Endothelial cell of umbilical vein (primary cell): ENCODE measurements around the gene SPAG9. TPM values are rescaled to one million over a fixed set of nuclear protein-coding genes. Genes with fewer than 3 reads are reported as not detected.

Experiments
- BruUV-seq: library from RNA; stranded (reverse); fragments of 400-500 nt; replicated peaks from 2 replicates; lab custom pipeline; 2021; lab: Mats Ljungman, UMichigan
- CTCF ChIA-PET: fragments of 300-600, 350-600 bp; sonication (Branson Sonifier 250); formaldehyde crosslinking; loops from one replicate; lab custom pipeline; 2021; ENCODE audit warnings: antibody characterized with exemption, inconsistent platforms; lab: Charles Lee
- POLR2A ChIA-PET: fragments of 300-600, 350-600 bp; sonication (Branson Sonifier 250); formaldehyde crosslinking; loops from one replicate; lab custom pipeline; 2021; ENCODE audit warnings: antibody characterized with exemption, inconsistent platforms; lab: Charles Lee
- DNase-seq: peaks from one replicate; pipeline ENCODE4 v3.0.0-alpha.2; 2011; ENCODE audit warnings: low read depth, low spot score
- FAIRE-seq: peaks from 2 replicates; lab custom pipeline; 2011; peaks lifted over from hg19 to GRCh38; lab: Jason Lieb, UNC
- H2AFZ ChIP-seq: 2 replicates; pipeline ENCODE4 v1.6.0; 2012; ENCODE audit warnings: low read depth, low read length, control low read depth, inconsistent platforms
- H3K27ac ChIP-seq: 2 replicates; pipeline ENCODE4 v1.5.1; 2011; ENCODE audit warnings: low read depth, mild to moderate bottlenecking, control low read depth, low read length, moderate library complexity; ENCODE audit not compliant: insufficient read depth
- H3K27me3 ChIP-seq, 2 experiments: 2 replicates each; pipeline versions ENCODE4 v1.6.0 to v1.6.1; 2011; ENCODE audit warnings: low read length in 2 of 2, mixed read lengths in 1 of 2; ENCODE audit not compliant: control insufficient read depth in 2 of 2, insufficient read depth in 2 of 2
- H3K36me3 ChIP-seq, 2 experiments: 2 replicates in 1 of 2; 3 replicates in 1 of 2; pipeline ENCODE4 v1.5.1; 2011; ENCODE audit warnings: low read length in 2 of 2, mild to moderate bottlenecking in 1 of 2, moderate library complexity in 1 of 2; ENCODE audit not compliant: control insufficient read depth in 2 of 2, insufficient read depth in 2 of 2; ENCODE audit errors: extremely low read depth in 1 of 2
- H3K4me1 ChIP-seq: 3 replicates; pipeline ENCODE4 v1.5.1; 2011; ENCODE audit warnings: mild to moderate bottlenecking, low read length; ENCODE audit not compliant: control insufficient read depth, insufficient read depth; ENCODE audit errors: extremely low read depth
- H3K4me2 ChIP-seq: 2 replicates; pipeline ENCODE4 v1.6.1; 2011; ENCODE audit warnings: low read length, control low read depth, mixed read lengths; ENCODE audit not compliant: insufficient read depth
- H3K4me3 ChIP-seq, 3 experiments: fragments of 200-600 bp in 1 of 3; sonication (generic), shearing (Covaris generic) in 1 of 3; replicated peaks in 1 of 3; 2 replicates each; pipeline ENCODE4 v1.5.1; 2011 to 2016; ENCODE audit warnings: control low read depth in 3 of 3, low read length in 3 of 3, mild to moderate bottlenecking in 2 of 3, inconsistent platforms in 1 of 3, low read depth in 1 of 3, moderate library complexity in 1 of 3; ENCODE audit not compliant: insufficient read depth in 1 of 3
- H3K79me2 ChIP-seq: 2 replicates; pipeline ENCODE4 v1.6.0; 2012; ENCODE audit warnings: low read length, inconsistent platforms; ENCODE audit not compliant: control insufficient read depth, insufficient read depth
- H3K9ac ChIP-seq: replicated peaks from 2 replicates; pipeline ENCODE3; 2011; ENCODE audit warnings: low read length, control low read depth; ENCODE audit not compliant: insufficient read depth; ENCODE audit errors: extremely low read depth
- H3K9me1 ChIP-seq: replicated peaks from 3 replicates; pipeline ENCODE4 v1.6.0; 2011; ENCODE audit warnings: mild to moderate bottlenecking, low read length; ENCODE audit not compliant: control insufficient read depth, insufficient read depth; ENCODE audit errors: extremely low read depth
- H3K9me3 ChIP-seq: replicated peaks from 2 replicates; pipeline ENCODE4 v1.5.1; 2012; ENCODE audit warnings: low read length, inconsistent platforms; ENCODE audit not compliant: control insufficient read depth, insufficient read depth
- H4K20me1 ChIP-seq: replicated peaks from 2 replicates; pipeline ENCODE3; 2011; ENCODE audit warnings: mild to moderate bottlenecking, low read length; ENCODE audit not compliant: control insufficient read depth, insufficient read depth; ENCODE audit errors: extremely low read depth
- FOS ChIP-seq: IDR thresholded peaks from 2 replicates; pipeline ENCODE4 v1.6.1; 2011; ENCODE audit warnings: mild to moderate bottlenecking, low read length, moderate library complexity, borderline replicate concordance; ENCODE audit not compliant: insufficient read depth
- JUN ChIP-seq: IDR thresholded peaks from 2 replicates; pipeline ENCODE4 v1.6.1; 2011; ENCODE audit warnings: borderline replicate concordance, low read depth; ENCODE audit not compliant: insufficient read length, insufficient read depth
- MAX ChIP-seq: IDR thresholded peaks from 2 replicates; pipeline ENCODE4 v1.6.1; 2011; ENCODE audit not compliant: insufficient read depth, insufficient read length
- POLR2A ChIP-seq: IDR thresholded peaks from 2 replicates; pipeline ENCODE4 v1.6.1; 2012; ENCODE audit warnings: low read depth, mild to moderate bottlenecking, control low read depth, low read length
- POLR2AphosphoS5 ChIP-seq: IDR thresholded peaks from 2 replicates; pipeline ENCODE4 v1.6.1; 2012; ENCODE audit warnings: low read depth, mild to moderate bottlenecking, control low read depth, low read length, moderate library complexity; ENCODE audit not compliant: insufficient read depth
- dilution Hi-C: fragments of 300-500 bp; cut with MboI; formaldehyde crosslinking; loops from one replicate; pipeline ENCODE4 v1.15.0; 2019; ENCODE audit warnings: low sequenced_read_pairs; ENCODE audit not compliant: extremely low pct_ligation_motif_present
- intact Hi-C: fragments of 100-400 bp; cut with micrococcal nuclease; formaldehyde crosslinking; loops from one replicate; pipeline ENCODE4 v1.10.0; 2022
- polyA plus RNA-seq, 4 experiments: library from polyadenylated mRNA; depleted of rRNA in 3 of 4; stranded (reverse) in 3 of 4; unstranded in 1 of 4; fragments of >200 nt; gene quantifications; 2 replicates each; pipeline versions ENCODE4 v1.2.1 to v1.2.3, GENCODE V29; 2011 to 2012; ENCODE audit warnings: missing spikeins in 1 of 4
- total RNA-seq: library from RNA; stranded (reverse); gene quantifications from 2 replicates; pipeline ENCODE4 v1.2.3, GENCODE V29; 2021
- TF ChIP-seq, protein P1 (sequence below), 2 donors: IDR thresholded peaks; 1 replicate in 1 of 2; 2 replicates in 1 of 2; pipeline ENCODE4 v1.5.1; 2011; ENCODE audit warnings: low read length in 2 of 2, mild to moderate bottlenecking in 2 of 2, moderate library complexity in 2 of 2, control low read depth in 1 of 2, inconsistent platforms in 1 of 2, low read depth in 1 of 2; ENCODE audit not compliant: insufficient read depth in 1 of 2; ENCODE audit errors: extremely low read depth in 1 of 2

The SPAG9 gene
- total and polyA plus RNA-seq, 2 donors (not counting 3 experiments of a cell fraction or from before 2014, with no cell fraction given) = 16.5 to 75.0 TPM

GRCh38 chr17:50935221-50935995, 185.3 kb downstream of the SPAG9 start:
- no peak overlapping the region for H3K4me3 ChIP-seq
- H3K79me2 ChIP-seq = no peaks in the 10 kb centered on the region
- TF ChIP-seq POLR2A = no peak
- TF ChIP-seq POLR2AphosphoS5 = no peak
- TF ChIP-seq MAX = no peak
- no peak for TF ChIP-seq FOS
- TF ChIP-seq JUN = no peak
- TF ChIP-seq, protein P1, sequence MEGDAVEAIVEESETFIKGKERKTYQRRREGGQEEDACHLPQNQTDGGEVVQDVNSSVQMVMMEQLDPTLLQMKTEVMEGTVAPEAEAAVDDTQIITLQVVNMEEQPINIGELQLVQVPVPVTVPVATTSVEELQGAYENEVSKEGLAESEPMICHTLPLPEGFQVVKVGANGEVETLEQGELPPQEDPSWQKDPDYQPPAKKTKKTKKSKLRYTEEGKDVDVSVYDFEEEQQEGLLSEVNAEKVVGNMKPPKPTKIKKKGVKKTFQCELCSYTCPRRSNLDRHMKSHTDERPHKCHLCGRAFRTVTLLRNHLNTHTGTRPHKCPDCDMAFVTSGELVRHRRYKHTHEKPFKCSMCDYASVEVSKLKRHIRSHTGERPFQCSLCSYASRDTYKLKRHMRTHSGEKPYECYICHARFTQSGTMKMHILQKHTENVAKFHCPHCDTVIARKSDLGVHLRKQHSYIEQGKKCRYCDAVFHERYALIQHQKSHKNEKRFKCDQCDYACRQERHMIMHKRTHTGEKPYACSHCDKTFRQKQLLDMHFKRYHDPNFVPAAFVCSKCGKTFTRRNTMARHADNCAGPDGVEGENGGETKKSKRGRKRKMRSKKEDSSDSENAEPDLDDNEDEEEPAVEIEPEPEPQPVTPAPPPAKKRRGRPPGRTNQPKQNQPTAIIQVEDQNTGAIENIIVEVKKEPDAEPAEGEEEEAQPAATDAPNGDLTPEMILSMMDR (IDR thresholded peaks at IDR 0.05; ENCODE audit: extremely low read depth in 1 of 2, insufficient read depth in 1 of 2, low read depth in 1 of 2, low read length in 2 of 2) = no peak
- intact Hi-C loops (no loop called here), dilution Hi-C loops (no loop called here)
- no peak overlapping the region for H3K4me2 ChIP-seq
- H3K9ac ChIP-seq = no peak overlapping the region
- H3K9me1 ChIP-seq = no peaks in the 10 kb centered on the region
- FAIRE-seq (no peak), DNase-seq (no peak)
- no peak overlapping the region for H3K27ac ChIP-seq
- no peak overlapping the region for H2AFZ ChIP-seq
- CTCF ChIA-PET = interaction anchor here (0.6 to 1.5 kb wide), 3 partner anchors 9 to 83 kb away, joined by 3 to 5 read pairs (median 5); no protein-coding TSS in a partner anchor
- peaks cover 11% of the 10 kb centered on the region for H3K4me1 ChIP-seq
- no peaks in the 10 kb centered on the region for H3K27me3 ChIP-seq
- no peaks in the 10 kb centered on the region for H3K9me3 ChIP-seq
- no peaks in the 10 kb centered on the region for H4K20me1 ChIP-seq
- POLR2A ChIA-PET = interaction anchor here (1.2 kb wide), 1 partner anchor 69 kb away, joined by 4 read pairs; the partner anchor contains the start of gene TOB1
- no TSS peak for BruUV-seq
- no peaks in the 10 kb centered on the region for H3K36me3 ChIP-seq
